Lung (tissue), 12 donors: Measurements from ENCODE around the gene UGDH. TPM values are rescaled to one million over a fixed set of nuclear protein-coding genes. Genes with fewer than 3 reads are reported as not detected.

Experiments
- ATAC-seq: fragments of 200-7000 bp; cut with Tn5 transposase; one replicate; pipeline ENCODE4 v1.9.1; 2020; ENCODE audit warnings: moderate number of reproducible peaks; ENCODE audit not compliant: insufficient read depth, low FRiP score
- DNase-seq, 3 donors: peaks; one replicate each; pipeline ENCODE4 v3.0.0-alpha.2; 2013 to 2017
- H3K27ac ChIP-seq, 2 donors: one replicate each; pipeline ENCODE4 v1.5.1; 2013; ENCODE audit warnings: mild to moderate bottlenecking in 2 of 2, moderate library complexity in 2 of 2, control low read depth in 1 of 2, inconsistent platforms in 1 of 2, low read depth in 1 of 2, low read length in 1 of 2
- H3K27me3 ChIP-seq, 3 donors: one replicate each; pipeline ENCODE4 v1.5.1; 2013; ENCODE audit warnings: low read length in 2 of 3; ENCODE audit not compliant: control insufficient read depth in 3 of 3, insufficient read depth in 3 of 3
- H3K36me3 ChIP-seq, 4 donors: one replicate each; pipeline ENCODE4 v1.5.1; 2013; ENCODE audit warnings: low read length in 4 of 4, mild to moderate bottlenecking in 1 of 4, moderate library complexity in 1 of 4; ENCODE audit not compliant: control insufficient read depth in 4 of 4, insufficient read depth in 4 of 4
- H3K4me1 ChIP-seq, 5 donors: one replicate each; pipeline ENCODE4 v1.5.1; 2013; ENCODE audit warnings: low read length in 5 of 5, mild to moderate bottlenecking in 2 of 5, moderate library complexity in 1 of 5; ENCODE audit not compliant: control insufficient read depth in 5 of 5, insufficient read depth in 5 of 5
- H3K4me3 ChIP-seq: one replicate; pipeline ENCODE4 v1.5.1; 2013; ENCODE audit warnings: mild to moderate bottlenecking, control low read depth, moderate library complexity
- H3K9ac ChIP-seq, 2 donors: one replicate each; pipeline ENCODE4 v1.5.1; 2013; ENCODE audit warnings: low read length in 2 of 2, control low read depth in 1 of 2; ENCODE audit not compliant: insufficient read depth in 1 of 2
- H3K9me3 ChIP-seq, 4 donors: one replicate each; pipeline ENCODE4 v1.5.1; 2013; ENCODE audit warnings: low read length in 3 of 4, mild to moderate bottlenecking in 1 of 4, moderate library complexity in 1 of 4; ENCODE audit not compliant: control insufficient read depth in 4 of 4, insufficient read depth in 3 of 4
- WGBS, 2 donors: extraction: QIAGEN DNeasy Blood & Tissue Kit; methylation state at CpG; one replicate each; pipeline ENCODE4 v1.1.7; 2013; 5-methylcytosine and 5-hydroxymethylcytosine counted together
- polyA plus RNA-seq, 2 donors: library from polyadenylated mRNA; stranded (reverse); fragments of 200-250 nt; gene quantifications; one replicate each; pipeline ENCODE4 v1.2.1, GENCODE V29; 2013
- total RNA-seq, 2 donors: library from RNA; depleted of rRNA in 1 of 2; stranded (reverse); fragments of >200 nt in 1 of 2; gene quantifications; one replicate each; pipeline ENCODE4 v1.2.1, GENCODE V29; 2014 to 2021
- TF ChIP-seq, protein P1 (sequence below): IDR thresholded peaks from 2 replicates; pipeline ENCODE4 v1.5.1; 2012; ENCODE audit warnings: mild to moderate bottlenecking; ENCODE audit errors: control extremely low read depth, extremely low read depth
- donor health status: control.
- donor health status: control.
- donor health status: Bipolar disorder and iron deficiency.
- donor health status: healthy.
- donor health status: DM: yes; HTN: yes; CAD: no.

Gene UGDH
- total and polyA plus RNA-seq, 4 donors, result 13.4 to 69.1 (median 36.6) TPM

DNA sequence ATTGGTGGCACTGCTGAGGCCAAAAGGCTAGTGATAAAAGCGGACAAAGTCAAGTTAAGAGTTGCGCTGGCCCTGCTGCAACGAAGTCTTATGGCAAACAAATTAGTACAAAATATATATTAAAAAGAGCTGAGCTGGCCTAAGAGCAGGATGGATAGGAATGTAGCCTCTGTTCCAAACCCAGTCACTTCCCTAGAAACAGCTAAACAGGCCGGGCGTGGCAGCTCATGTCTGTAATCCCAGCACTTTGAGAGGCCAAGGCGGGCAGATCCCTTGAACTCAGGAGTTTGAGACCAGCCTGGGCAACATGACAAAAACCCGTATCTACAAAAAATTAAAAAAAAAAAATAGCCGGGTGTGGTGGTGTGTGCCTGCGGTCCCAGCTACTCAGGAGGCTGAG, 32.4 kb upstream of the UGDH start:
- DNase-seq (peak in 2 of 3 donors; percentile 20 to 26), ATAC-seq (no peak)
- Histone ChIP-seq H3K36me3 (peaks cover 0 to 6% (median under 1%) of the 10 kb centered on the region in 4 donors), H3K27ac (no peak overlapping the region), H3K27me3 (no peaks in the 10 kb centered on the region), H3K4me3 (no peak overlapping the region), H3K4me1 (peaks cover 0 to 22% (median 0%) of the 10 kb centered on the region in 5 donors), H3K9me3 (no peaks in the 10 kb centered on the region), H3K9ac (no peak overlapping the region)
- TF ChIP-seq, protein P1, sequence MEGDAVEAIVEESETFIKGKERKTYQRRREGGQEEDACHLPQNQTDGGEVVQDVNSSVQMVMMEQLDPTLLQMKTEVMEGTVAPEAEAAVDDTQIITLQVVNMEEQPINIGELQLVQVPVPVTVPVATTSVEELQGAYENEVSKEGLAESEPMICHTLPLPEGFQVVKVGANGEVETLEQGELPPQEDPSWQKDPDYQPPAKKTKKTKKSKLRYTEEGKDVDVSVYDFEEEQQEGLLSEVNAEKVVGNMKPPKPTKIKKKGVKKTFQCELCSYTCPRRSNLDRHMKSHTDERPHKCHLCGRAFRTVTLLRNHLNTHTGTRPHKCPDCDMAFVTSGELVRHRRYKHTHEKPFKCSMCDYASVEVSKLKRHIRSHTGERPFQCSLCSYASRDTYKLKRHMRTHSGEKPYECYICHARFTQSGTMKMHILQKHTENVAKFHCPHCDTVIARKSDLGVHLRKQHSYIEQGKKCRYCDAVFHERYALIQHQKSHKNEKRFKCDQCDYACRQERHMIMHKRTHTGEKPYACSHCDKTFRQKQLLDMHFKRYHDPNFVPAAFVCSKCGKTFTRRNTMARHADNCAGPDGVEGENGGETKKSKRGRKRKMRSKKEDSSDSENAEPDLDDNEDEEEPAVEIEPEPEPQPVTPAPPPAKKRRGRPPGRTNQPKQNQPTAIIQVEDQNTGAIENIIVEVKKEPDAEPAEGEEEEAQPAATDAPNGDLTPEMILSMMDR, result no peak
- 85 to 86% methylated on average over 9 of the region's 9 CpGs for WGBS, 2 donors

DNA sequence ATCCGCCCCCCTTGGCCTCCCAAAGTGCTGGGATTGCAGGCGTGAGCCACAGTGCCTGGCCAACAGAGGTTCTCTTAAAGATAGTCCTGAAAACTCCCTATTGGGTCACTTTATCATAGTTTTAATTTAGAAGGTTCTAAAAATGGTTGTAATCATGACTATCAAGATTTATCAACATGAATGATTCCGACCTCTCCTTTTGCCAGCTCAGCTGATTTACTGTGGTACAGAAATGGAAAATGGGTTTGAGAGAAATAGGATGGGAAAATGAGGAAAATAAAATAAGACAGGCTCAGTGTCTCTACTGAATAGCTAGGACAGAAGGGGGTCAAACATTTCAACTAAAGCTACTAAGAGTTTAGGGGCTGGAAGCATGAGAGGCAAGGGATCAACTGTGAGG, 28.2 kb upstream of the UGDH start:
- peaks cover 0 to 22% (median 0%) of the 10 kb centered on the region in 5 donors for H3K4me1 ChIP-seq
- H3K36me3 ChIP-seq, result peaks cover 0 to 5% (median 2%) of the 10 kb centered on the region in 4 donors
- no peak overlapping the region for H3K4me3 ChIP-seq
- no peak overlapping the region for H3K27ac ChIP-seq
- TF ChIP-seq, protein P1, result no peak
- DNase-seq (no peak), ATAC-seq (no peak)
- WGBS, 2 donors, result 96 to 98% methylated on average over 3 of the region's 3 CpGs
- no peaks in the 10 kb centered on the region for H3K27me3 ChIP-seq
- no peak overlapping the region for H3K9ac ChIP-seq
- H3K9me3 ChIP-seq, result no peaks in the 10 kb centered on the region

DNA sequence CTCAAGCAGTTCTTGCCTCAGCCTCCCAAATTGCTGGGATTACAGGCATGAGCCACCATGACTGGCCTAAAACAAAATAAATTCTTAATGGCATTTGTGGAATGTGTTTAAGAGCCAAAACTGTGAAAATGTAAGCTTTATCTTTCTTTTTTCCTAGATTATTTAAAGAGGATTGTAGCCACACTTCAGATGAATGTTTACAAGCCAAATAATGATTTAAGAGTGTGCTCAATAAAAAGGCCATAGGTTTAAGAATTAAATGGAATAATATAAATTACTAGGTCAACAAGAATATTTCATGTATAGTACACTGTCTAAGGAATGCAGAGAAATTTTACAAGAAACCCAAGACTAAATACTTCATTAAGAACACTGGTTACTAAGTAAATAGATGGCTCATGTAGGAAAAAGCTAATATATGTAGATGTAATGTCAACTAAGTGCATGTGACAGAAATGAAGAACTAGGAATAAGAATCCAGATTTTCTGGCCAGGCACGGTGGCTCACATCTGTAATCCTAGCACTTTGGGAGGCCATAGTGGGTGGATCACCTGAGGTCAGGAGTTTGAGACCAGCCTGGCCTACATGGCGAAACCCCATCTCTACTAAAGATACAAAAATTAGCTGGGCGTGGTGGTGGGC, 21.3 kb upstream of the UGDH start:
- DNase-seq (peak in 2 of 3 donors; percentile 26 to 35), ATAC-seq (no peak)
- H3K9me3 ChIP-seq, result no peaks in the 10 kb centered on the region
- H3K27ac ChIP-seq, result no peak overlapping the region
- peaks cover 0 to 4% (median 2%) of the 10 kb centered on the region in 4 donors for H3K36me3 ChIP-seq
- TF ChIP-seq, protein P1, result no peak
- 83 to 86% methylated on average over 3 of the region's 3 CpGs for WGBS, 2 donors
- H3K4me3 ChIP-seq, result no peak overlapping the region
- H3K27me3 ChIP-seq, result no peaks in the 10 kb centered on the region
- peaks cover 0 to 14% (median 0%) of the 10 kb centered on the region in 5 donors for H3K4me1 ChIP-seq
- H3K9ac ChIP-seq, result no peak overlapping the region
